ENCODE data around the gene PANK4. TPM values are rescaled to one million over a fixed set of nuclear protein-coding genes. Genes with fewer than 3 reads are reported as not detected.
"Not testable (repeated sequence)": the region's sequence is repeated elsewhere in the genome, so short reads cannot be mapped to it uniquely, and the experiment has no call there.

PANK4 gene
- total and polyA plus RNA-seq, 4 donors: 25.7 to 37.9 (median 32.2) TPM

- no peaks in the 10 kb centered on the region for H3K9me3 ChIP-seq (ENCODE audit: control insufficient read depth, insufficient read depth, low read length)
- H3K36me3 ChIP-seq (ENCODE audit: control insufficient read depth, insufficient read depth, low read length): peaks cover 21% of the 10 kb centered on the region
- peaks cover 77% of the 10 kb centered on the region for H3K4me1 ChIP-seq (ENCODE audit: control insufficient read depth, insufficient read depth, low read length)
- H3K4me3 ChIP-seq (ENCODE audit: low read depth, low read length): no peak overlapping the region
- H3K27ac ChIP-seq (ENCODE audit: low read depth, low read length): no peak overlapping the region
- WGBS (ENCODE audit: insufficient coverage): 62% methylated on average over 15 of the region's 15 CpGs
- H3K27me3 ChIP-seq (ENCODE audit: control insufficient read depth, insufficient read depth, low read length): peaks cover 3% of the 10 kb centered on the region
- DNase-seq (ENCODE audit: low read depth in 4 of 6, low spot score in 6 of 6): no peak
Measured at GRCh38 chr1:2462819-2463218, 63.6 kb downstream of the PANK4 start.

GRCh38 chr1:2460996-2461751 lies 65.2 kb downstream of the PANK4 start:
- H3K4me3 ChIP-seq (ENCODE audit: low read depth, low read length): no peak overlapping the region
- peaks cover 3% of the 10 kb centered on the region for H3K27me3 ChIP-seq (ENCODE audit: control insufficient read depth, insufficient read depth, low read length)
- H3K9me3 ChIP-seq (ENCODE audit: control insufficient read depth, insufficient read depth, low read length): no peaks in the 10 kb centered on the region
- no peak for DNase-seq (ENCODE audit: low read depth in 4 of 6, low spot score in 6 of 6)
- 75% methylated on average over 18 of the region's 18 CpGs for WGBS (ENCODE audit: insufficient coverage)
- no peak overlapping the region for H3K27ac ChIP-seq (ENCODE audit: low read depth, low read length)
- H3K36me3 ChIP-seq (ENCODE audit: control insufficient read depth, insufficient read depth, low read length): peaks cover 25% of the 10 kb centered on the region
- peaks cover 63% of the 10 kb centered on the region for H3K4me1 ChIP-seq (ENCODE audit: control insufficient read depth, insufficient read depth, low read length)

- Histone ChIP-seq H3K9me3 (ENCODE audit: control insufficient read depth, insufficient read depth, low read length) (no peaks in the 10 kb centered on the region), H3K27me3 (ENCODE audit: control insufficient read depth, insufficient read depth, low read length) (no peaks in the 10 kb centered on the region), H3K4me1 (ENCODE audit: control insufficient read depth, insufficient read depth, low read length) (peaks cover 62% of the 10 kb centered on the region), H3K36me3 (ENCODE audit: control insufficient read depth, insufficient read depth, low read length) (peaks cover 18% of the 10 kb centered on the region), H3K4me3 (ENCODE audit: low read depth, low read length) (no peak overlapping the region), H3K27ac (ENCODE audit: low read depth, low read length) (no peak overlapping the region)
- no peak for DNase-seq (ENCODE audit: low read depth in 4 of 6, low spot score in 6 of 6)
- 70% methylated on average over 7 of the region's 8 CpGs for WGBS (ENCODE audit: insufficient coverage)
Measured at GRCh38 chr1:2460203-2460602, 66.2 kb downstream of the PANK4 start.

GRCh38 chr1:2459757-2460156 lies 66.6 kb downstream of the PANK4 start:
- H3K36me3 ChIP-seq (ENCODE audit: control insufficient read depth, insufficient read depth, low read length): peaks cover 18% of the 10 kb centered on the region
- no peak overlapping the region for H3K27ac ChIP-seq (ENCODE audit: low read depth, low read length)
- H3K4me1 ChIP-seq (ENCODE audit: control insufficient read depth, insufficient read depth, low read length): peaks cover 60% of the 10 kb centered on the region
- WGBS (ENCODE audit: insufficient coverage): 37% methylated on average over 23 of the region's 23 CpGs
- H3K27me3 ChIP-seq (ENCODE audit: control insufficient read depth, insufficient read depth, low read length): no peaks in the 10 kb centered on the region
- H3K9me3 ChIP-seq (ENCODE audit: control insufficient read depth, insufficient read depth, low read length): no peaks in the 10 kb centered on the region
- H3K4me3 ChIP-seq (ENCODE audit: low read depth, low read length): no peak overlapping the region
- DNase-seq (ENCODE audit: low read depth in 4 of 6, low spot score in 6 of 6): peak in 3 of 6 donors; percentile 50 to 75 (median 73)

GRCh38 chr1:2459102-2459753 lies 67.2 kb downstream of the PANK4 start:
- H3K9me3 ChIP-seq (ENCODE audit: control insufficient read depth, insufficient read depth, low read length); DNase-seq (ENCODE audit: low read depth in 4 of 6, low spot score in 6 of 6); H3K27me3 ChIP-seq (ENCODE audit: control insufficient read depth, insufficient read depth, low read length); H3K27ac ChIP-seq (ENCODE audit: low read depth, low read length); H3K4me3 ChIP-seq (ENCODE audit: low read depth, low read length): not testable (repeated sequence)
- Histone ChIP-seq H3K4me1 (ENCODE audit: control insufficient read depth, insufficient read depth, low read length) (peaks cover 58% of the 10 kb centered on the region), H3K36me3 (ENCODE audit: control insufficient read depth, insufficient read depth, low read length) (peaks cover 20% of the 10 kb centered on the region)
- WGBS (ENCODE audit: insufficient coverage): 81% methylated on average over 16 of the region's 16 CpGs

GRCh38 chr1:2458687-2459086 lies 67.7 kb downstream of the PANK4 start:
- Histone ChIP-seq H3K36me3 (ENCODE audit: control insufficient read depth, insufficient read depth, low read length) (peaks cover 24% of the 10 kb centered on the region), H3K4me1 (ENCODE audit: control insufficient read depth, insufficient read depth, low read length) (peaks cover 56% of the 10 kb centered on the region), H3K27me3 (ENCODE audit: control insufficient read depth, insufficient read depth, low read length) (no peaks in the 10 kb centered on the region), H3K27ac (ENCODE audit: low read depth, low read length) (no peak overlapping the region), H3K9me3 (ENCODE audit: control insufficient read depth, insufficient read depth, low read length) (no peaks in the 10 kb centered on the region), H3K4me3 (ENCODE audit: low read depth, low read length) (no peak overlapping the region)
- 91% methylated on average over 18 of the region's 18 CpGs for WGBS (ENCODE audit: insufficient coverage)
- no peak for DNase-seq (ENCODE audit: low read depth in 4 of 6, low spot score in 6 of 6)

Other genes with a start within 250 kb of the PANK4 start
- 10 to 100 TPM in 1 of 2 donors, 1 to 10 TPM in 1; 8.4 to 17.5 TPM for gene MORN1, start 135.0 kb downstream of the PANK4 start, total RNA-seq
- gene MORN1, start 135.0 kb downstream of the PANK4 start, polyA plus RNA-seq (ENCODE audit: insufficient read length in 2 of 2): 10 to 100 TPM; 10.6 to 15.0 TPM
- gene RER1, start 134.8 kb downstream of the PANK4 start, total RNA-seq: 10 to 100 TPM; 48.8 to 83.6 TPM
- 100 to 1,000 TPM in 1 of 2 donors, 10 to 100 TPM in 1; 95.9 to 118 TPM for gene RER1, start 134.8 kb downstream of the PANK4 start, polyA plus RNA-seq (ENCODE audit: insufficient read length in 2 of 2)
- 10 to 100 TPM; 17.7 to 28.3 TPM for gene PEX10, start 114.0 kb downstream of the PANK4 start, total RNA-seq
- gene PEX10, start 114.0 kb downstream of the PANK4 start, polyA plus RNA-seq (ENCODE audit: insufficient read length in 2 of 2): 10 to 100 TPM; 35.1 to 36.9 TPM
- gene PLCH2, start 50.3 kb downstream of the PANK4 start, total RNA-seq: 1 to 10 TPM; 3.3 to 7.1 TPM
- 10 to 100 TPM; 17.2 to 19.0 TPM for gene PLCH2, start 50.3 kb downstream of the PANK4 start, polyA plus RNA-seq (ENCODE audit: insufficient read length in 2 of 2)
- gene HES5, start 3.7 kb upstream of the PANK4 start, total RNA-seq: 10 to 100 TPM; 13.1 to 14.1 TPM
- gene HES5, start 3.7 kb upstream of the PANK4 start, polyA plus RNA-seq (ENCODE audit: insufficient read length in 2 of 2): 10 to 100 TPM; 24.1 to 28.6 TPM
- 10 to 100 TPM in 1 of 2 donors, 1 to 10 TPM in 1; 7.2 to 20.4 TPM for gene TNFRSF14, start 29.8 kb upstream of the PANK4 start, total RNA-seq
- 10 to 100 TPM in 1 of 2 donors, 1 to 10 TPM in 1; 8.4 to 16.3 TPM for gene TNFRSF14, start 29.8 kb upstream of the PANK4 start, polyA plus RNA-seq (ENCODE audit: insufficient read length in 2 of 2)
- 10 to 100 TPM; 19.0 to 21.1 TPM for gene PRXL2B, start 60.2 kb upstream of the PANK4 start, total RNA-seq
- 10 to 100 TPM; 82.8 to 85.9 TPM for gene PRXL2B, start 60.2 kb upstream of the PANK4 start, polyA plus RNA-seq (ENCODE audit: insufficient read length in 2 of 2)
- gene MMEL1, start 106.4 kb upstream of the PANK4 start, total RNA-seq: 1 to 10 TPM; 2.9 to 3.9 TPM
- 1 to 10 TPM; 2.3 TPM for gene MMEL1, start 106.4 kb upstream of the PANK4 start, polyA plus RNA-seq (ENCODE audit: insufficient read length in 2 of 2)